ENCODE results near the gene TAS2R8. TPM values are rescaled to one million over a fixed set of nuclear protein-coding genes. Genes with fewer than 3 reads are reported as not detected.

The TAS2R8 gene
- total RNA-seq, 1 experiment from 2014 or later, result not detected

DNA sequence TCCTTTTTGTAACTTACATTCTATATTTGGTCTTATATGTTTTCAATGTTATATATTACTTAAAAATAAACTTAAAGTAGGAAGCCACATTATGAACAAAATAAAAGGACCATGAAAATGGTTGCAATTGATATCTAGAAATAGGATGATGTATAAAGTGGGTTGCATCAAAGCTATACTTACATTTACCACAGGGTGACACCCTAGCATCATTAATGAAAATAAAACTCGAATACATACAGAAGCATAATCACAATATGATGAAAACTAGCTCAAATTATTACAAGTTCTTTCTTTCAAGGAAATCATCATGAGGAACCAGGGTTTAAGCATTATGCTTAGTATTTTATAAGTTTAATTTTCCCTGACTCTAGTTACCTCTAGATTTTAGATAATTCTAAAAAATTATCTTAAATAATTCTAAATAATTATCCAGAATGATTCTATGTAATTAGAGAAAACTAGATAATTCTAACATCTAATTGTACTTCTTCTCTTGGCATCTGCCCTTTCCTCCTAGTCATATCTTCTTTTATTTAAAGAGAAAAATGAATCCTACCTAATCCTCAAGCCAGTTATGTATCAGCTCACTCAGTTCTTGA lies 35.9 kb downstream of the TAS2R8 start:
- DNase-seq (ENCODE audit: low read depth), result no peak
- in situ Hi-C loops (cut with HindIII; ENCODE audit: low pct_unique_long_range_greater_than_20kb, low sequenced_read_pairs), result no loop called here

GRCh38 chr12:10759657-10760056 lies 47.4 kb downstream of the TAS2R8 start:
- in situ Hi-C loops (cut with HindIII; ENCODE audit: low pct_unique_long_range_greater_than_20kb, low sequenced_read_pairs), result no loop called here

DNA sequence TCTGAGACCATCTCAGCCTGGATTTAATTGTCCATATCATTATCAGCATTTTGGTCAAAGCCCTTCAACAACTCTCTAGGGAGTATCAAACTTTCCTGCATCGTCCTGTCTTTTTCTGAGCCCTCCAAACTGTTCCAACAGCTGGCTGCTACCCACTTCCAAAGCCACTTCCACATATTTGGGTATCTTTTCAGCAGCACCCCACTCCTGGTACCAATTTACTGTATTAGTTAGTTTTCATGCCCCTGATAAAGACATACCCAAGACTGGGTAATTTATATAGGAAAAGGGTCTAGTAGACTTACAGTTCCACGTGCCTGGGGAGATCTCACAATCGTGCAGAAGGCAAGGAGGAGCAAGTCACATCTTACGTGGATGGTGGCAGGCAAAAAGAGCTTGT lies 50.9 kb downstream of the TAS2R8 start:
- DNase-seq (ENCODE audit: low read depth), result no peak
- in situ Hi-C loops (cut with HindIII; ENCODE audit: low pct_unique_long_range_greater_than_20kb, low sequenced_read_pairs), result no loop called here

More at GRCh38 chr12:10759657-10760056, 47.4 kb downstream of the TAS2R8 start:
- no peak for DNase-seq (ENCODE audit: low read depth)

Other genes starting within 250 kb of the TAS2R8 start
- 64.4 and 89.6 TPM in 2 replicates for gene MAGOHB, start 193.7 kb downstream of the TAS2R8 start, total RNA-seq (2014; rRNA removed; shearing (Covaris generic); ENCODE audit: low replicate concordance)
- 4.8 and 6.7 TPM in 2 replicates for gene STYK1, start 133.2 kb downstream of the TAS2R8 start, total RNA-seq (2014; rRNA removed; shearing (Covaris generic); ENCODE audit: low replicate concordance)
- gene YBX3, start 84.0 kb downstream of the TAS2R8 start, total RNA-seq (2014; rRNA removed; shearing (Covaris generic); ENCODE audit: low replicate concordance), result 259 and 280 TPM in 2 replicates
- gene TAS2R7, start 4.7 kb downstream of the TAS2R8 start, total RNA-seq (2014; rRNA removed; shearing (Covaris generic); ENCODE audit: low replicate concordance), result not detected in 2 replicates
- gene TAS2R9, start 2.9 kb upstream of the TAS2R8 start, total RNA-seq (2014; rRNA removed; shearing (Covaris generic); ENCODE audit: low replicate concordance), result not detected in 2 replicates
- gene TAS2R10, start 19.1 kb upstream of the TAS2R8 start, total RNA-seq (2014; rRNA removed; shearing (Covaris generic); ENCODE audit: low replicate concordance), result not detected in 2 replicates
- gene PRR4, start 42.2 kb upstream of the TAS2R8 start, total RNA-seq (2014; rRNA removed; shearing (Covaris generic); ENCODE audit: low replicate concordance), result not detected in 2 replicates
- gene PRH1, start 77.0 kb upstream of the TAS2R8 start, total RNA-seq (2014; rRNA removed; shearing (Covaris generic); ENCODE audit: low replicate concordance), result 0.27 and 16.2 TPM in 2 replicates
- not detected in 2 replicates for gene TAS2R13, start 102.3 kb upstream of the TAS2R8 start, total RNA-seq (2014; rRNA removed; shearing (Covaris generic); ENCODE audit: low replicate concordance)
- not detected in 2 replicates for gene PRH2, start 122.0 kb upstream of the TAS2R8 start, total RNA-seq (2014; rRNA removed; shearing (Covaris generic); ENCODE audit: low replicate concordance)
- not detected in 2 replicates for gene TAS2R14, start 132.0 kb upstream of the TAS2R8 start, total RNA-seq (2014; rRNA removed; shearing (Covaris generic); ENCODE audit: low replicate concordance)
- gene TAS2R50, start 179.6 kb upstream of the TAS2R8 start, total RNA-seq (2014; rRNA removed; shearing (Covaris generic); ENCODE audit: low replicate concordance), result not detected in 2 replicates
- not detected in 2 replicates for gene TAS2R20, start 191.0 kb upstream of the TAS2R8 start, total RNA-seq (2014; rRNA removed; shearing (Covaris generic); ENCODE audit: low replicate concordance)
- not detected in 2 replicates for gene TAS2R19, start 215.3 kb upstream of the TAS2R8 start, total RNA-seq (2014; rRNA removed; shearing (Covaris generic); ENCODE audit: low replicate concordance)
- gene TAS2R31, start 224.1 kb upstream of the TAS2R8 start, total RNA-seq (2014; rRNA removed; shearing (Covaris generic); ENCODE audit: low replicate concordance), result 0.37 TPM in 1 of 2 replicates, not detected in the other